Measurements from ENCODE around the gene DUSP14. TPM values are rescaled to one million over a fixed set of nuclear protein-coding genes. Genes with fewer than 3 reads are reported as not detected.

Gene DUSP14
- total RNA-seq, 4 donors from 2014 or later, result 52.7 to 74.5 (median 59.0) TPM

DNA sequence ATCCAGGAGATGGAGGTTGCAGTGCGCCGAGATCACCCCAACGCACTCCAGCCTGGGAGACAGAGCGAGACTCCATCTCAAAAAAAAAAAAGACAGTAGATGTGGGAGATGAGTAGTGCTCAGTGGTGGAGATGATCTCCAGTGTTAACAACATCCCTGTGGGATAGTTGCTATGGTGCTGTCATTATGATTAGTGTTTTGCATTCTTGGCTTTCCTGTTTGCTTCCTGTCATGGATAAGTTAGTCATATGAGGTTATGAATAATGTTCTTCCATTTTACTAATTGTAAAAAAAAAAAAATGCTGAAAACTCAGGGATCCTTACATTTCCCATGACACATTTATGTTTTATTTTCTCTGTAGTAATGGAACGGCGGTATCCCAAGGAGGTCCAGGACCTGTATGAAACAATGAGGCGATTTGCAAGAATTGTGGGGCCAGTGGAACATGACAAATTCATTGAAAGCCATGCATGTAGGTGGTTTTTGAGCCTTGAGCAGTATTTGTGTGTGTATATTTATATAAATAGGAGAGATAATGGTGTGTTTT is 24.5 kb upstream of the DUSP14 start:
- intact Hi-C loops (cut with DNase I), result no loop called here
- H3K4me1 ChIP-seq, result no peaks in the 10 kb centered on the region
- WGBS, 2 donors, result 91 to 92% methylated on average over 7 of the region's 7 CpGs

DNA sequence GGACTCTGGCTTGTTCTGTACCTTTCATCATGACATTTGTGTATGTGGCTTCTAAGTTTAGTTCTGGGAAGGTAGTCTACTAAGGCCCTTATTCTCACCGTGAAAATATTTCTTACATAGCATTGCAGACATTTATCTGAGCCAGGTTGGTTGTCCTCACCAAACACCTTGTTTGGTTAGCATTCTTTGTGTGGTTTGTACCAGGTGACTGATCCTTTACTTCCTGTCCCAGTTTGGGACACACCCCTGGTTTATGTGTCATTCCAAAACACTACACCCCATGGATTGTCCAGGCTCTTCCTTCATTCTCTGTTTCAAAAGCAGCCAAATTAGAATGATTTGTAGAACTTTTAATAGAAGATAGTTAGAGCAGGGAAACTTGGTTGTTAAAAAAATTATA is 23.2 kb upstream of the DUSP14 start:
- intact Hi-C loops (cut with DNase I), result no loop called here
- no peaks in the 10 kb centered on the region for H3K4me1 ChIP-seq
- DNase-seq, result no peak
- TF ChIP-seq, protein P1, sequence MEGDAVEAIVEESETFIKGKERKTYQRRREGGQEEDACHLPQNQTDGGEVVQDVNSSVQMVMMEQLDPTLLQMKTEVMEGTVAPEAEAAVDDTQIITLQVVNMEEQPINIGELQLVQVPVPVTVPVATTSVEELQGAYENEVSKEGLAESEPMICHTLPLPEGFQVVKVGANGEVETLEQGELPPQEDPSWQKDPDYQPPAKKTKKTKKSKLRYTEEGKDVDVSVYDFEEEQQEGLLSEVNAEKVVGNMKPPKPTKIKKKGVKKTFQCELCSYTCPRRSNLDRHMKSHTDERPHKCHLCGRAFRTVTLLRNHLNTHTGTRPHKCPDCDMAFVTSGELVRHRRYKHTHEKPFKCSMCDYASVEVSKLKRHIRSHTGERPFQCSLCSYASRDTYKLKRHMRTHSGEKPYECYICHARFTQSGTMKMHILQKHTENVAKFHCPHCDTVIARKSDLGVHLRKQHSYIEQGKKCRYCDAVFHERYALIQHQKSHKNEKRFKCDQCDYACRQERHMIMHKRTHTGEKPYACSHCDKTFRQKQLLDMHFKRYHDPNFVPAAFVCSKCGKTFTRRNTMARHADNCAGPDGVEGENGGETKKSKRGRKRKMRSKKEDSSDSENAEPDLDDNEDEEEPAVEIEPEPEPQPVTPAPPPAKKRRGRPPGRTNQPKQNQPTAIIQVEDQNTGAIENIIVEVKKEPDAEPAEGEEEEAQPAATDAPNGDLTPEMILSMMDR (IDR thresholded peaks at IDR 0.05), result no peak
- no peak for TF ChIP-seq POLR2A (IDR thresholded peaks at IDR 0.05)
- H3K9me3 ChIP-seq, result no peaks in the 10 kb centered on the region
- no peak overlapping the region for H3K4me3 ChIP-seq (replicated peaks in 1 of 3)
- H3K27ac ChIP-seq, result no peak overlapping the region
- WGBS, 2 donors, result 95 to 96% methylated on average over 1 of the region's 1 CpG
- H3K36me3 ChIP-seq, result peaks cover 7 to 13% of the 10 kb centered on the region in 2 donors
- H3K27me3 ChIP-seq, result no peaks in the 10 kb centered on the region

More for the DNA sequence above, 24.5 kb upstream of the DUSP14 start:
- Histone ChIP-seq H3K4me3 (replicated peaks in 1 of 3) (no peak overlapping the region), H3K27me3 (no peaks in the 10 kb centered on the region), H3K9me3 (no peaks in the 10 kb centered on the region), H3K27ac (no peak overlapping the region), H3K36me3 (peaks cover 1 to 6% of the 10 kb centered on the region in 2 donors)
- no peak for DNase-seq
- TF ChIP-seq, protein P1 (IDR thresholded peaks at IDR 0.05), result no peak
- TF ChIP-seq POLR2A (IDR thresholded peaks at IDR 0.05), result no peak

DNA sequence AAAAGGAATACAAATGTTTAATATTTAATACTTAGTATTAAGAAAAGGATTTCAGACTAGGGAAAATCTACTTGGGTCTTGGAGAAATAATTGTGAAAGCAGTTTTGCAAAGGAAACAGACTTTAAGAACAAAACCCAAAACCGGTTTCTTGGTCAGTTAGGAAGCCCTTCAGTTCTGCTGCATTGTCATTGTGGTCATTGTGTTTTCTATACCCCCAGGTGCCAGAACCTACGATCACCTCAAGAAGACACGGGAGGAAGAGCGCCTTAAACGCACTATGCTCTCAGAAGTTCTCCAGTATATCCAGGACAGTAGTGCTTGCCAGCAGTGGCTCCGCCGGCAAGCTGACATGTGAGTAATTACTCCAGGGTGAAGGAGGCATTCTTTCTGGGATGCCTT is 19.5 kb upstream of the DUSP14 start:
- H3K27ac ChIP-seq, result no peak overlapping the region
- peaks cover 13 to 16% of the 10 kb centered on the region in 2 donors for H3K36me3 ChIP-seq
- TF ChIP-seq, protein P1 (IDR thresholded peaks at IDR 0.05), result no peak
- peaks cover 0 to 4% of the 10 kb centered on the region in 2 donors for H3K4me1 ChIP-seq
- no peak overlapping the region for H3K4me3 ChIP-seq (replicated peaks in 1 of 3)
- WGBS, 2 donors, result 90 to 93% methylated on average over 7 of the region's 7 CpGs
- no peaks in the 10 kb centered on the region for H3K27me3 ChIP-seq
- H3K9me3 ChIP-seq, result no peaks in the 10 kb centered on the region
- intact Hi-C loops (cut with DNase I), result no loop called here
- DNase-seq, result no peak

DNA sequence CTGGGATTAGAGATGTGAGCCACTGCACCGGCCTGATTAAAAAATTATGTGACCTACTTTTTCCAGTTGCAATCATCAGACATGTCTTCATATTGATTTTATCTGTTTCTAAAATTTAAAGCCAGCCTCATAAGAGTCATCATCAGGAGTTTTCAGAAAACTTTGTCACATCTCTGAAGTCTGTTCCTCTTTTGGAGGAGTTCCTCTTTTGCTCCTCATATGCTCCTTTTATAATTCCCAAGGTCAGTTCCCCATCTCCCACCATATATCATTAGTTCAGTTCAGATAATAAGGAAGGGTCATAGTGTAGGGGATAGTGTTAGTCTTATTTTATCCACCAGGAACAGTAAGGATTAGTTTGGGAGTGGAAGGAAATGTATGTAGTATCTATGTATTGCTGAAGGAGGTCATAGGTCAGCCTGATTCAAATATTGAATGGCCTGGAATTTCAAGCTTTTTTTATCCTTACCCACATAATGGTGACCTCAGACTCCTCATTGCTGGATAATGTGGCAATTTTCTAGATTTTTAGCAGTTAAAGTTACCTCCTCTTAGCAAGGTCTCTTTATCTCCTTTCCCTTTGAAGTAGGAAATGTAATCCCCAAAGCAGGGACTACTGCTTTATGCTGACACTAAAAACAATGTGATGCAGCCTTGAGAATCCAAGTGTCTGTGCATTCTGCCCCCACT is 13.8 kb upstream of the DUSP14 start:
- TF ChIP-seq, protein P1 (IDR thresholded peaks at IDR 0.05), result no peak
- TF ChIP-seq POLR2A (IDR thresholded peaks at IDR 0.05), result no peak
- no peak overlapping the region for H3K4me3 ChIP-seq (replicated peaks in 1 of 3)
- peaks cover 13 to 24% of the 10 kb centered on the region in 2 donors for H3K4me1 ChIP-seq
- intact Hi-C loops (cut with DNase I), result no loop called here
- 87 to 96% methylated on average over 1 of the region's 1 CpG for WGBS, 2 donors
- H3K36me3 ChIP-seq, result peaks cover 6 to 9% of the 10 kb centered on the region in 2 donors
- no peak for DNase-seq
- H3K27me3 ChIP-seq, result no peaks in the 10 kb centered on the region
- peak overlapping the region; percentile 67 to 83 (median 80) for H3K27ac ChIP-seq
- no peaks in the 10 kb centered on the region for H3K9me3 ChIP-seq

DNA sequence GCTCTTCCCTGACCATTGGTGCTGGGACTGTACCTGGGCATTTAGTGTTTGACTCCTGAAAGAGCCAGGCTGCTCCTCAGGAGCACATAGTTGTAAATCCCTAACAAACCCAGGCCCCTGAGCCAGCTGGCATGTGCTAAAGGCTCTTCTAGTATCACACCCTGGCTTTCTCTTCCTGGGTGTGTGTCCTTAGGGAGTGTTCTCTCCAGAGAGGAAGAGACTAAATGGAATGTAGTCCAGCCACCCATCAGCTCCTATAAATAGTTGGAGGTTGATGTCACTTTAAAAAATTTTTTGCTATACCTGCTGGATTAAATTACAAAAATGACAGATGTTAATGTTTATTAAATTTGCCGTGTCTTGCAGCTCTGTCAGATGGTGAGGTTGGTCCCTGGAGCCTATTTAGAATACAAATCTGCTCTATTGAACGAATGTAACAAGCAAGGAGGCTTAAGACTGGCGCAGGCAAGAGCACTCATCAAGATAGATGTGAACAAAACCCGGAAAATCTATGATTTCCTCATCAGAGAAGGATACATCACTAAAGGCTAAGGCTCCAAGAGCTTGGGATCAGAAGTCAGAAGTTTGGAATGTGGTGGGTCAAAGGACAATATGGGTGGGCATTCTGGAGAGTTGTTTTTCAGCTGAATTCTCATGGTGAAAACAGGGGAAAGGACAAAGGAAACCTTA is 13.1 kb upstream of the DUSP14 start:
- WGBS, 2 donors, result 87 to 91% methylated on average over 4 of the region's 4 CpGs
- intact Hi-C loops (cut with DNase I), result no loop called here
- no peak for TF ChIP-seq POLR2A (IDR thresholded peaks at IDR 0.05)
- TF ChIP-seq, protein P1 (IDR thresholded peaks at IDR 0.05), result no peak
- DNase-seq, result peak; percentile 56 to 76
- Histone ChIP-seq H3K9me3 (no peaks in the 10 kb centered on the region), H3K27ac (peak overlapping the region; percentile 67 to 83 (median 80)), H3K36me3 (peaks cover 3 to 9% of the 10 kb centered on the region in 2 donors), H3K4me1 (peaks cover 18 to 31% of the 10 kb centered on the region in 2 donors), H3K27me3 (no peaks in the 10 kb centered on the region), H3K4me3 (replicated peaks in 1 of 3) (no peak overlapping the region)
